Measurements from ENCODE around the gene KAT5.
"Not testable (repeated sequence)": the region's sequence is repeated elsewhere in the genome, so short reads cannot be mapped to it uniquely, and the experiment has no call there.

KAT5 gene

DNA sequence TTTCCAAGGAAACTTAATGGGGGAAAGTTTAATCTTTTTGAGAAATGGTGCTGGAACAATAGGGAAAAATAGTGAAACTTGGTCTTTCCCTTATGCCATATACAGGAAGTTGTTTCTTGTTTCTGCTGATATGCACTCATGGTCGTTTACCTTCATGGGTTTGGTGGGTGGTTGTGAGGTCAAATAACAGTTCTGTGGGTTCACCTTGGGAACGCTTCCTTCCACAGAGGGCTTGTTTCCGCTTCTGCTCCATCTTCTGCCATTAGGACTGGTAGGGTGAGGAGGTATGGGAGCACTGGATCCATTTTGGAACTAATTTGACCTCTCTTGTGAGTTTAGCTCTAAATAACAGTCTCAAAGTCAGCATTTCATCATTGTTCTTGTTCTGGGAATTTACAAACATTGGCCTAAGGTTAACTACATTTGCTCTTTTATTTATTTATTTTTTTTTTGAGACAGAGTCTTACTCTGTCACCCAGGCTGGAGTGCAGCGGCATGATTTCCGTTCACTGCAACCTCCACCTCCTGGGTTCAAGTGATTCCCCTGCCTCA, 31.8 kb upstream of the KAT5 start:
- DNase-seq = no peak
- no peak overlapping the region for H3K4me3 ChIP-seq (ENCODE audit: low read depth, low read length)
- peaks cover 2% of the 10 kb centered on the region for H3K27me3 ChIP-seq (replicated peaks)
- H3K27ac ChIP-seq = no peak overlapping the region
- TF ChIP-seq, protein P1, sequence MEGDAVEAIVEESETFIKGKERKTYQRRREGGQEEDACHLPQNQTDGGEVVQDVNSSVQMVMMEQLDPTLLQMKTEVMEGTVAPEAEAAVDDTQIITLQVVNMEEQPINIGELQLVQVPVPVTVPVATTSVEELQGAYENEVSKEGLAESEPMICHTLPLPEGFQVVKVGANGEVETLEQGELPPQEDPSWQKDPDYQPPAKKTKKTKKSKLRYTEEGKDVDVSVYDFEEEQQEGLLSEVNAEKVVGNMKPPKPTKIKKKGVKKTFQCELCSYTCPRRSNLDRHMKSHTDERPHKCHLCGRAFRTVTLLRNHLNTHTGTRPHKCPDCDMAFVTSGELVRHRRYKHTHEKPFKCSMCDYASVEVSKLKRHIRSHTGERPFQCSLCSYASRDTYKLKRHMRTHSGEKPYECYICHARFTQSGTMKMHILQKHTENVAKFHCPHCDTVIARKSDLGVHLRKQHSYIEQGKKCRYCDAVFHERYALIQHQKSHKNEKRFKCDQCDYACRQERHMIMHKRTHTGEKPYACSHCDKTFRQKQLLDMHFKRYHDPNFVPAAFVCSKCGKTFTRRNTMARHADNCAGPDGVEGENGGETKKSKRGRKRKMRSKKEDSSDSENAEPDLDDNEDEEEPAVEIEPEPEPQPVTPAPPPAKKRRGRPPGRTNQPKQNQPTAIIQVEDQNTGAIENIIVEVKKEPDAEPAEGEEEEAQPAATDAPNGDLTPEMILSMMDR (IDR thresholded peaks at IDR 0.05; ENCODE audit: low read depth, low read length, missing control alignments) = no peak
- in situ Hi-C loops (cut with HindIII; ENCODE audit: low pct_ligation_motif_present, low sequenced_read_pairs) = no loop called here
- no peaks in the 10 kb centered on the region for H3K36me3 ChIP-seq (replicated peaks)

DNA sequence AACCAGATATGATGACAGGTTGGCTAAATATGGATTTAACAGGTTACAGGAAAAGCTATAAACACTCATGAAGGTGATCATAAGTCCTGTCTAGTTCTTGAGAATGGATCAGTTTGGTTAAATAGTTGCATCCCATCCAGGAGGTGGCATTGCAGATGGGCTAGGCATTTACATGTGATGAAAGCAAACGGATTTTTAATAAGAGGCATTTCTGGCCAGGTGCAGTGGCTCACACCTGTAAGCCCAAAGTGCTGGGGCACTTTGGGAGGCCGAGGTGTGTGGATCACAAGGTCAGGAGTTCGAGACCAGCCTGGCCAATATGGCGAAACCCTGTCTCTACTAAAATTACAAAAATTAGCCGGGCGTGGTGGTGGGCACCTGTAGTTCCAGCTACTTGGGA, 28.6 kb upstream of the KAT5 start:
- H3K36me3 ChIP-seq (replicated peaks); H3K4me3 ChIP-seq (ENCODE audit: low read depth, low read length); H3K27me3 ChIP-seq (replicated peaks); H3K27ac ChIP-seq; in situ Hi-C loops (cut with HindIII; ENCODE audit: low pct_ligation_motif_present, low sequenced_read_pairs); DNase-seq: not testable (repeated sequence)

DNA sequence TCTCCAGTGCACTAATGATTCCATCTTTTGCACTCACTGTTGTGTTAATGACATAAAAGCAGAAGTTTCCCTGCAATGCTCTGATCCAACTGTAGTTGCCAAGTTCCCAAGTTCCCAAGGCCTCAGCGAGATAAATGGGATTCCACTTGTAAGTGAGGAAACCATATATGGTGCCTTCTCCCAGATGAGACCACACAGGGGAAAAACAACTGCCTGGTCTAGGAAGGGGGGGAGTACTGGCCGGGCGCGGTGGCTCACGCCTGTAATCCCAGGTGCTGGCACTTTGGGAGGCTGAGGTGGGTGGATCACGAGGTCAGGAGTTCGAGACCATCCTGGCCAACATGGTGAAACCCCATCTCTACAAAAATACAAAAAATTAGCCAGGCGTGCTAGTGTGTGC, 26.1 kb upstream of the KAT5 start:
- in situ Hi-C loops (cut with HindIII; ENCODE audit: low pct_ligation_motif_present, low sequenced_read_pairs) = no loop called here
- H3K27ac ChIP-seq = no peak overlapping the region
- no peak overlapping the region for H3K4me3 ChIP-seq (ENCODE audit: low read depth, low read length)
- no peak for DNase-seq
- no peaks in the 10 kb centered on the region for H3K36me3 ChIP-seq (replicated peaks)
- TF ChIP-seq, protein P1 (IDR thresholded peaks at IDR 0.05; ENCODE audit: low read depth, low read length, missing control alignments) = no peak
- H3K27me3 ChIP-seq (replicated peaks) = peaks cover 2% of the 10 kb centered on the region

DNA sequence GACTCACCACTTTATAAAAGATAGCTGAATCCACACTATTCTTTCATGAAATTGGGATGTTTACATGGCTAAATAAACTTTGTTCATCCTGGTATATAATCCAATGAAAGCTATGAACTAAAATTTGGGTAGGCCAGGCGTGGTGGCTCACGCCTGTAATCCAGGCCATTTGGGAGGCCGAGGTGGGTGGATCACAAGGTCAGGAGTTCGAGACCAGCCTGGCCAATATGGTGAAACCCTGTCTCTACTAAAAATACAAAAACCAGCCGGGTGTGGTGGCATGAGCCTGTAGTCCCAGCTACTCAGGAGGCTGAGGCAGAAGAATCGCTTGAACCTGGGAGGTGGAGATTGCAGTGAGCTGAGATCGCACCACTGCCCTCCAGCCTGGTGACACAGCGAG, 20.2 kb upstream of the KAT5 start:
- DNase-seq; H3K27ac ChIP-seq; in situ Hi-C loops (cut with HindIII; ENCODE audit: low pct_ligation_motif_present, low sequenced_read_pairs); H3K27me3 ChIP-seq (replicated peaks); H3K36me3 ChIP-seq (replicated peaks); H3K4me3 ChIP-seq (ENCODE audit: low read depth, low read length): not testable (repeated sequence)

DNA sequence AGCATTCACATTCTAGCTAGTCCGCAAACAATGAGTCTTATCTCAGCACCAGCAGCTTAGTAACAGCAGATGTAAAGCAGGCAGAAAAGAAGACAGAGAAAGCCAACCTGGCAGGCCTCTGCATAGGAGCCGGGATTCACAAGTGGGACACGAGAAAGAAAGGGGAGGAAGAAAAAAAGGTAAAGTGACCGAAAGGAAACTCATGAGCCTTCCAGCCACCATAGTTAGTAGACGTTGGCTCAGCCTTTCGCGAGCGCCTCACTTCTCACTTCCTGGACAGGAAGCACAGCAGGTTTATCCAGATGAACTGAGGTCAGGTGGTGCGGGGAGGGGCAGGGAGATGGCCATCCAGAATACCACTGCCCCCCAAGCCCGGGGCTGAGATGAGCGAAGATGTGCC, 19.7 kb upstream of the KAT5 start:
- Histone ChIP-seq H3K4me3 (ENCODE audit: low read depth, low read length) (no peak overlapping the region), H3K27ac (no peak overlapping the region), H3K27me3 (replicated peaks) (no peaks in the 10 kb centered on the region), H3K36me3 (replicated peaks) (no peaks in the 10 kb centered on the region)
- no peak for DNase-seq
- in situ Hi-C loops (cut with HindIII; ENCODE audit: low pct_ligation_motif_present, low sequenced_read_pairs) = no loop called here
- TF ChIP-seq, protein P1 (IDR thresholded peaks at IDR 0.05; ENCODE audit: low read depth, low read length, missing control alignments) = no peak

DNA sequence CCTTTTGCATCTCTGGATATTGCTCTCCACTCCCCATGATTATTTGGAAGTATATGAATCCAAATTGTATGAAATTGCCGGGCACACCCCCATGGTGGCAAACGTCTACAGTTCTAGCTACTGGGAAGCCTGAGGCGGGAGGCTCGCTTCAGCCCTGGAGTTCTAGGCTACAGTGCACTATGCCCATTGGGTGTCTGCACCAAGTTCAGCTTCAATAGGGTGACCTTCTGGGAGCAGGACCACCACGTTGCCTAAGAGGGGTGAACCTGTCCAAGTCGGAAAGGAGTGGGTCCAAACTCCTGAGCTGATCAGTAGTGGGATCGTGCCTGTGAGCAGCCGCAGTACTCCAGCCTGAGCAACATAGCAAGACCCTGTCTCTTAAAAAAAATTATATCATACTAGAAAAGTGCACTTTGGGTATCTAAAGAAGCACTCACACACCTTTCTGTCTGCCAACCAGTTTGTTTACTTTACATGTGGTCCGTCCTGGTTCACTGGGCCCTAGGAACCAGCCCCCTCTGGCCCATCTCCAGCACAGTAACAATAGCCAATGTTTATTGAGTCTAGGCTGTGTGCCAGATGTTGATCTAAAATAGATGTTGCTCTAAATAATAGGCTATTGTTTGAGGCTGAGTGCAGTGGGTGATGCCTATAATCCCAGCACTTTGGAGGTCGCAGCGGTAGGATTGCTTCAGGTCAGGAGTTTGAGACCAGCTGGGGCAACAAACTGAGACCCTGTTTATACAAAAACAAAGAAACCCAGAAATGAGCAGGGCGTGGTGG, 16.4 kb upstream of the KAT5 start:
- H3K4me3 ChIP-seq (ENCODE audit: low read depth, low read length) = no peak overlapping the region
- no peaks in the 10 kb centered on the region for H3K27me3 ChIP-seq (replicated peaks)
- no peak overlapping the region for H3K27ac ChIP-seq
- TF ChIP-seq, protein P1 (IDR thresholded peaks at IDR 0.05; ENCODE audit: low read depth, low read length, missing control alignments) = no peak
- no peak for DNase-seq
- H3K36me3 ChIP-seq (replicated peaks) = no peaks in the 10 kb centered on the region
- in situ Hi-C loops (cut with HindIII; ENCODE audit: low pct_ligation_motif_present, low sequenced_read_pairs) = no loop called here

Measured in brain microvascular endothelial cell (primary cell).